ENCODE results near the gene ESPL1.

The ESPL1 gene

GRCh38 chr12:53267306-53267998 is 647 bp upstream of the ESPL1 start:
- no peak overlapping the region for H3K27ac ChIP-seq (ENCODE audit: low read depth, low read length, severe bottlenecking)
- 62 to 80% methylated on average over 7 to 9 of the region's 18 CpGs for WGBS, 2 experiments (ENCODE audit: insufficient coverage in 2 of 2)

GRCh38 chr12:53268630-53269562 is 797 bp downstream of the ESPL1 start:
- no peak overlapping the region for H3K27ac ChIP-seq (ENCODE audit: low read depth, low read length, severe bottlenecking)
- H3K9me3 ChIP-seq (ENCODE audit: control insufficient read depth, low read length): no peaks in the 10 kb centered on the region
- 74% methylated on average over 16 to 17 of the region's 20 CpGs for WGBS, 2 experiments (ENCODE audit: insufficient coverage in 2 of 2)
- H3K36me3 ChIP-seq (ENCODE audit: control insufficient read depth, insufficient read depth, low read length): peaks cover 36% of the 10 kb centered on the region
- peak overlapping the region; percentile 62 for H3K4me3 ChIP-seq (ENCODE audit: extremely low read depth, insufficient read depth, low read length, poor library complexity, severe bottlenecking)
- H3K4me1 ChIP-seq (ENCODE audit: control insufficient read depth, insufficient read depth, low read length, poor library complexity, severe bottlenecking): peaks cover 20% of the 10 kb centered on the region

More at GRCh38 chr12:53267306-53267998, 647 bp upstream of the ESPL1 start:
- H3K9me3 ChIP-seq (ENCODE audit: control insufficient read depth, low read length): no peaks in the 10 kb centered on the region
- H3K4me1 ChIP-seq (ENCODE audit: control insufficient read depth, insufficient read depth, low read length, poor library complexity, severe bottlenecking): peaks cover 19% of the 10 kb centered on the region
- peaks cover 30% of the 10 kb centered on the region for H3K36me3 ChIP-seq (ENCODE audit: control insufficient read depth, insufficient read depth, low read length)
- peak overlapping the region; percentile 62 for H3K4me3 ChIP-seq (ENCODE audit: extremely low read depth, insufficient read depth, low read length, poor library complexity, severe bottlenecking)

GRCh38 chr12:53274445-53274844 is 6.3 kb downstream of the ESPL1 start:
- Histone ChIP-seq H3K27ac (ENCODE audit: low read depth, low read length, severe bottlenecking) (no peak overlapping the region), H3K4me3 (ENCODE audit: extremely low read depth, insufficient read depth, low read length, poor library complexity, severe bottlenecking) (no peak overlapping the region), H3K4me1 (ENCODE audit: control insufficient read depth, insufficient read depth, low read length, poor library complexity, severe bottlenecking) (peaks cover 14% of the 10 kb centered on the region), H3K9me3 (ENCODE audit: control insufficient read depth, low read length) (no peaks in the 10 kb centered on the region), H3K36me3 (ENCODE audit: control insufficient read depth, insufficient read depth, low read length) (peaks cover 78% of the 10 kb centered on the region)
- WGBS, 2 experiments (ENCODE audit: insufficient coverage in 2 of 2): 94 to 100% methylated on average over 4 of the region's 5 CpGs

- peaks cover 4% of the 10 kb centered on the region for H3K4me1 ChIP-seq (ENCODE audit: control insufficient read depth, insufficient read depth, low read length, poor library complexity, severe bottlenecking)
- H3K36me3 ChIP-seq (ENCODE audit: control insufficient read depth, insufficient read depth, low read length): peaks cover 77% of the 10 kb centered on the region
- 92 to 100% methylated on average over 11 of the region's 11 CpGs for WGBS, 2 experiments (ENCODE audit: insufficient coverage in 2 of 2)
- no peak overlapping the region for H3K4me3 ChIP-seq (ENCODE audit: extremely low read depth, insufficient read depth, low read length, poor library complexity, severe bottlenecking)
- H3K27ac ChIP-seq (ENCODE audit: low read depth, low read length, severe bottlenecking): no peak overlapping the region
- H3K9me3 ChIP-seq (ENCODE audit: control insufficient read depth, low read length): no peaks in the 10 kb centered on the region
These were observed 8.4 kb downstream of the ESPL1 start for GRCh38 chr12:53276511-53276910.

GRCh38 chr12:53277981-53278380 is 9.9 kb downstream of the ESPL1 start:
- Histone ChIP-seq H3K36me3 (ENCODE audit: control insufficient read depth, insufficient read depth, low read length) (peaks cover 80% of the 10 kb centered on the region), H3K9me3 (ENCODE audit: control insufficient read depth, low read length) (no peaks in the 10 kb centered on the region), H3K27ac (ENCODE audit: low read depth, low read length, severe bottlenecking) (no peak overlapping the region), H3K4me1 (ENCODE audit: control insufficient read depth, insufficient read depth, low read length, poor library complexity, severe bottlenecking) (no peaks in the 10 kb centered on the region), H3K4me3 (ENCODE audit: extremely low read depth, insufficient read depth, low read length, poor library complexity, severe bottlenecking) (no peak overlapping the region)
- WGBS, 2 experiments (ENCODE audit: insufficient coverage in 2 of 2): 97 to 98% methylated on average over 7 of the region's 9 CpGs

GRCh38 chr12:53279283-53279869 is 11.3 kb downstream of the ESPL1 start:
- H3K36me3 ChIP-seq (ENCODE audit: control insufficient read depth, insufficient read depth, low read length): peaks cover 91% of the 10 kb centered on the region
- no peaks in the 10 kb centered on the region for H3K9me3 ChIP-seq (ENCODE audit: control insufficient read depth, low read length)
- 89 to 100% methylated on average over 2 to 3 of the region's 3 CpGs for WGBS, 2 experiments (ENCODE audit: insufficient coverage in 2 of 2)
- no peak overlapping the region for H3K27ac ChIP-seq (ENCODE audit: low read depth, low read length, severe bottlenecking)
- H3K4me3 ChIP-seq (ENCODE audit: extremely low read depth, insufficient read depth, low read length, poor library complexity, severe bottlenecking): no peak overlapping the region
- no peaks in the 10 kb centered on the region for H3K4me1 ChIP-seq (ENCODE audit: control insufficient read depth, insufficient read depth, low read length, poor library complexity, severe bottlenecking)

- Histone ChIP-seq H3K36me3 (ENCODE audit: control insufficient read depth, insufficient read depth, low read length) (peaks cover 91% of the 10 kb centered on the region), H3K9me3 (ENCODE audit: control insufficient read depth, low read length) (no peaks in the 10 kb centered on the region), H3K4me1 (ENCODE audit: control insufficient read depth, insufficient read depth, low read length, poor library complexity, severe bottlenecking) (no peaks in the 10 kb centered on the region), H3K4me3 (ENCODE audit: extremely low read depth, insufficient read depth, low read length, poor library complexity, severe bottlenecking) (no peak overlapping the region), H3K27ac (ENCODE audit: low read depth, low read length, severe bottlenecking) (no peak overlapping the region)
- WGBS, 2 experiments (ENCODE audit: insufficient coverage in 2 of 2): 87 to 94% methylated on average over 5 of the region's 9 CpGs
These were observed 11.9 kb downstream of the ESPL1 start for GRCh38 chr12:53279888-53280498.

GRCh38 chr12:53286448-53286847 is 18.3 kb downstream of the ESPL1 start:
- Histone ChIP-seq H3K27ac (ENCODE audit: low read depth, low read length, severe bottlenecking) (no peak overlapping the region), H3K9me3 (ENCODE audit: control insufficient read depth, low read length) (no peaks in the 10 kb centered on the region), H3K4me1 (ENCODE audit: control insufficient read depth, insufficient read depth, low read length, poor library complexity, severe bottlenecking) (no peaks in the 10 kb centered on the region), H3K4me3 (ENCODE audit: extremely low read depth, insufficient read depth, low read length, poor library complexity, severe bottlenecking) (no peak overlapping the region), H3K36me3 (ENCODE audit: control insufficient read depth, insufficient read depth, low read length) (peaks cover 88% of the 10 kb centered on the region)
- WGBS, 2 experiments (ENCODE audit: insufficient coverage in 2 of 2): 93 to 98% methylated on average over 5 to 9 of the region's 9 CpGs

GRCh38 chr12:53287741-53288216 is 19.7 kb downstream of the ESPL1 start:
- Histone ChIP-seq H3K27ac (ENCODE audit: low read depth, low read length, severe bottlenecking) (no peak overlapping the region), H3K4me1 (ENCODE audit: control insufficient read depth, insufficient read depth, low read length, poor library complexity, severe bottlenecking) (no peaks in the 10 kb centered on the region), H3K36me3 (ENCODE audit: control insufficient read depth, insufficient read depth, low read length) (peaks cover 87% of the 10 kb centered on the region), H3K4me3 (ENCODE audit: extremely low read depth, insufficient read depth, low read length, poor library complexity, severe bottlenecking) (no peak overlapping the region), H3K9me3 (ENCODE audit: control insufficient read depth, low read length) (no peaks in the 10 kb centered on the region)
- 80 to 85% methylated on average over 7 to 10 of the region's 11 CpGs for WGBS, 2 experiments (ENCODE audit: insufficient coverage in 2 of 2)

GRCh38 chr12:53288322-53288721 is 20.2 kb downstream of the ESPL1 start:
- no peaks in the 10 kb centered on the region for H3K4me1 ChIP-seq (ENCODE audit: control insufficient read depth, insufficient read depth, low read length, poor library complexity, severe bottlenecking)
- no peaks in the 10 kb centered on the region for H3K9me3 ChIP-seq (ENCODE audit: control insufficient read depth, low read length)
- 78 to 90% methylated on average over 5 to 6 of the region's 6 CpGs for WGBS, 2 experiments (ENCODE audit: insufficient coverage in 2 of 2)
- no peak overlapping the region for H3K27ac ChIP-seq (ENCODE audit: low read depth, low read length, severe bottlenecking)
- H3K4me3 ChIP-seq (ENCODE audit: extremely low read depth, insufficient read depth, low read length, poor library complexity, severe bottlenecking): no peak overlapping the region
- H3K36me3 ChIP-seq (ENCODE audit: control insufficient read depth, insufficient read depth, low read length): peaks cover 87% of the 10 kb centered on the region

All from mesodermal cell (in vitro differentiated cells).